Endothelial cell of umbilical vein (primary cell): Measurements from ENCODE around the gene NEURL2. TPM values are rescaled to one million over a fixed set of nuclear protein-coding genes. Genes with fewer than 3 reads are reported as not detected.

ENCODE experiments used
- BruUV-seq: library from RNA; stranded (reverse); fragments of 400-500 nt; replicated peaks from 2 replicates; lab custom pipeline; 2021; lab: Mats Ljungman, UMichigan
- CTCF ChIA-PET: fragments of 300-600, 350-600 bp; sonication (Branson Sonifier 250); formaldehyde crosslinking; loops from one replicate; lab custom pipeline; 2021; ENCODE audit warnings: antibody characterized with exemption, inconsistent platforms; lab: Charles Lee
- POLR2A ChIA-PET: fragments of 300-600, 350-600 bp; sonication (Branson Sonifier 250); formaldehyde crosslinking; loops from one replicate; lab custom pipeline; 2021; ENCODE audit warnings: antibody characterized with exemption, inconsistent platforms; lab: Charles Lee
- DNase-seq: peaks from one replicate; pipeline ENCODE4 v3.0.0-alpha.2; 2011; ENCODE audit warnings: low read depth, low spot score
- FAIRE-seq: peaks from 2 replicates; lab custom pipeline; 2011; peaks lifted over from hg19 to GRCh38; lab: Jason Lieb, UNC
- H2AFZ ChIP-seq: 2 replicates; pipeline ENCODE4 v1.6.0; 2012; ENCODE audit warnings: low read depth, low read length, control low read depth, inconsistent platforms
- H3K27ac ChIP-seq: 2 replicates; pipeline ENCODE4 v1.5.1; 2011; ENCODE audit warnings: low read depth, mild to moderate bottlenecking, control low read depth, low read length, moderate library complexity; ENCODE audit not compliant: insufficient read depth
- H3K27me3 ChIP-seq, 2 experiments: 2 replicates each; pipeline versions ENCODE4 v1.6.0 to v1.6.1; 2011; ENCODE audit warnings: low read length in 2 of 2, mixed read lengths in 1 of 2; ENCODE audit not compliant: control insufficient read depth in 2 of 2, insufficient read depth in 2 of 2
- H3K36me3 ChIP-seq, 2 experiments: 2 replicates in 1 of 2; 3 replicates in 1 of 2; pipeline ENCODE4 v1.5.1; 2011; ENCODE audit warnings: low read length in 2 of 2, mild to moderate bottlenecking in 1 of 2, moderate library complexity in 1 of 2; ENCODE audit not compliant: control insufficient read depth in 2 of 2, insufficient read depth in 2 of 2; ENCODE audit errors: extremely low read depth in 1 of 2
- H3K4me1 ChIP-seq: 3 replicates; pipeline ENCODE4 v1.5.1; 2011; ENCODE audit warnings: mild to moderate bottlenecking, low read length; ENCODE audit not compliant: control insufficient read depth, insufficient read depth; ENCODE audit errors: extremely low read depth
- H3K4me2 ChIP-seq: 2 replicates; pipeline ENCODE4 v1.6.1; 2011; ENCODE audit warnings: low read length, control low read depth, mixed read lengths; ENCODE audit not compliant: insufficient read depth
- H3K4me3 ChIP-seq, 3 experiments: fragments of 200-600 bp in 1 of 3; sonication (generic), shearing (Covaris generic) in 1 of 3; replicated peaks in 1 of 3; 2 replicates each; pipeline ENCODE4 v1.5.1; 2011 to 2016; ENCODE audit warnings: control low read depth in 3 of 3, low read length in 3 of 3, mild to moderate bottlenecking in 2 of 3, inconsistent platforms in 1 of 3, low read depth in 1 of 3, moderate library complexity in 1 of 3; ENCODE audit not compliant: insufficient read depth in 1 of 3
- H3K79me2 ChIP-seq: 2 replicates; pipeline ENCODE4 v1.6.0; 2012; ENCODE audit warnings: low read length, inconsistent platforms; ENCODE audit not compliant: control insufficient read depth, insufficient read depth
- H3K9ac ChIP-seq: replicated peaks from 2 replicates; pipeline ENCODE3; 2011; ENCODE audit warnings: low read length, control low read depth; ENCODE audit not compliant: insufficient read depth; ENCODE audit errors: extremely low read depth
- H3K9me1 ChIP-seq: replicated peaks from 3 replicates; pipeline ENCODE4 v1.6.0; 2011; ENCODE audit warnings: mild to moderate bottlenecking, low read length; ENCODE audit not compliant: control insufficient read depth, insufficient read depth; ENCODE audit errors: extremely low read depth
- H3K9me3 ChIP-seq: replicated peaks from 2 replicates; pipeline ENCODE4 v1.5.1; 2012; ENCODE audit warnings: low read length, inconsistent platforms; ENCODE audit not compliant: control insufficient read depth, insufficient read depth
- H4K20me1 ChIP-seq: replicated peaks from 2 replicates; pipeline ENCODE3; 2011; ENCODE audit warnings: mild to moderate bottlenecking, low read length; ENCODE audit not compliant: control insufficient read depth, insufficient read depth; ENCODE audit errors: extremely low read depth
- EZH2 ChIP-seq: IDR thresholded peaks from 2 replicates; pipeline ENCODE4 v1.6.1; 2012; ENCODE audit warnings: borderline replicate concordance, low read depth, mild to moderate bottlenecking, moderate library complexity, low read length, inconsistent platforms; ENCODE audit not compliant: severe bottlenecking
- FOS ChIP-seq: IDR thresholded peaks from 2 replicates; pipeline ENCODE4 v1.6.1; 2011; ENCODE audit warnings: mild to moderate bottlenecking, low read length, moderate library complexity, borderline replicate concordance; ENCODE audit not compliant: insufficient read depth
- JUN ChIP-seq: IDR thresholded peaks from 2 replicates; pipeline ENCODE4 v1.6.1; 2011; ENCODE audit warnings: borderline replicate concordance, low read depth; ENCODE audit not compliant: insufficient read length, insufficient read depth
- MYC ChIP-seq: IDR thresholded peaks from one replicate; pipeline ENCODE4 v1.6.1; 2011; ENCODE audit warnings: mild to moderate bottlenecking, low read depth, low read length
- POLR2A ChIP-seq: IDR thresholded peaks from 2 replicates; pipeline ENCODE4 v1.6.1; 2012; ENCODE audit warnings: low read depth, mild to moderate bottlenecking, control low read depth, low read length
- POLR2AphosphoS5 ChIP-seq: IDR thresholded peaks from 2 replicates; pipeline ENCODE4 v1.6.1; 2012; ENCODE audit warnings: low read depth, mild to moderate bottlenecking, control low read depth, low read length, moderate library complexity; ENCODE audit not compliant: insufficient read depth
- dilution Hi-C: fragments of 300-500 bp; cut with MboI; formaldehyde crosslinking; loops from one replicate; pipeline ENCODE4 v1.15.0; 2019; ENCODE audit warnings: low sequenced_read_pairs; ENCODE audit not compliant: extremely low pct_ligation_motif_present
- intact Hi-C: fragments of 100-400 bp; cut with micrococcal nuclease; formaldehyde crosslinking; loops from one replicate; pipeline ENCODE4 v1.10.0; 2022
- polyA plus RNA-seq, 4 experiments: library from polyadenylated mRNA; depleted of rRNA in 3 of 4; stranded (reverse) in 3 of 4; unstranded in 1 of 4; fragments of >200 nt; gene quantifications; 2 replicates each; pipeline versions ENCODE4 v1.2.1 to v1.2.3, GENCODE V29; 2011 to 2012; ENCODE audit warnings: missing spikeins in 1 of 4
- total RNA-seq: library from RNA; stranded (reverse); gene quantifications from 2 replicates; pipeline ENCODE4 v1.2.3, GENCODE V29; 2021
- TF ChIP-seq, protein P1 (sequence below), 2 donors: IDR thresholded peaks; 1 replicate in 1 of 2; 2 replicates in 1 of 2; pipeline ENCODE4 v1.5.1; 2011; ENCODE audit warnings: low read length in 2 of 2, mild to moderate bottlenecking in 2 of 2, moderate library complexity in 2 of 2, control low read depth in 1 of 2, inconsistent platforms in 1 of 2, low read depth in 1 of 2; ENCODE audit not compliant: insufficient read depth in 1 of 2; ENCODE audit errors: extremely low read depth in 1 of 2
- TF ChIP-seq, protein P2 (sequence below): IDR thresholded peaks from 2 replicates; pipeline ENCODE4 v1.6.1; 2011; ENCODE audit not compliant: insufficient read depth, insufficient read length

The NEURL2 gene
- total and polyA plus RNA-seq, 2 donors (not counting 3 experiments of a cell fraction or from before 2014, with no cell fraction given), result 2.8 to 5.4 TPM

DNA sequence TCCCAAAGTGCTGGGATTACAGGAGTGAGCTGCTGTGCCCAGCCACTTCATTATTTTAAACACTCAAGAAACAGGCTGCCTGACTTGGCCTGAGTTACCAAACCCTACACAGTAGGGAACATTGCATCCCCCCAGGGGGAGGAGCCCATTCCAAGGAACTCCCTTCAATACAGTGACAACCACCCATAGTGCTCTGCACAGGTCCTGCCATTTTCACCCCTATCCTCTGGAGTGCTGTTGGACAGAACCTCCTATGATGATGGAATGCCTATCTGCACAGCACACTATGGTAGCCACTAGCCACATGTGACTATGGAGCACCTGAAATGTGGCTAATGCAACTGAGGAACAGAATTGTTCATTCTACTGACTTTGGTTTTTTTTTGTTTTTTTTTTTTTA, 45.6 kb downstream of the NEURL2 start:
- dilution Hi-C loops (no loop called here), intact Hi-C loops (no loop called here)
- no peaks in the 10 kb centered on the region for H3K79me2 ChIP-seq
- no peak overlapping the region for H3K9ac ChIP-seq
- no peak overlapping the region for H3K4me3 ChIP-seq
- no peaks in the 10 kb centered on the region for H3K4me1 ChIP-seq
- no TSS peak for BruUV-seq
- ChIA-PET CTCF (no interaction called here), POLR2A (no interaction called here)
- TF ChIP-seq POLR2A (no peak), JUN (no peak), POLR2AphosphoS5 (no peak), EZH2 (no peak), FOS (no peak), MYC (no peak)
- TF ChIP-seq, protein P1, sequence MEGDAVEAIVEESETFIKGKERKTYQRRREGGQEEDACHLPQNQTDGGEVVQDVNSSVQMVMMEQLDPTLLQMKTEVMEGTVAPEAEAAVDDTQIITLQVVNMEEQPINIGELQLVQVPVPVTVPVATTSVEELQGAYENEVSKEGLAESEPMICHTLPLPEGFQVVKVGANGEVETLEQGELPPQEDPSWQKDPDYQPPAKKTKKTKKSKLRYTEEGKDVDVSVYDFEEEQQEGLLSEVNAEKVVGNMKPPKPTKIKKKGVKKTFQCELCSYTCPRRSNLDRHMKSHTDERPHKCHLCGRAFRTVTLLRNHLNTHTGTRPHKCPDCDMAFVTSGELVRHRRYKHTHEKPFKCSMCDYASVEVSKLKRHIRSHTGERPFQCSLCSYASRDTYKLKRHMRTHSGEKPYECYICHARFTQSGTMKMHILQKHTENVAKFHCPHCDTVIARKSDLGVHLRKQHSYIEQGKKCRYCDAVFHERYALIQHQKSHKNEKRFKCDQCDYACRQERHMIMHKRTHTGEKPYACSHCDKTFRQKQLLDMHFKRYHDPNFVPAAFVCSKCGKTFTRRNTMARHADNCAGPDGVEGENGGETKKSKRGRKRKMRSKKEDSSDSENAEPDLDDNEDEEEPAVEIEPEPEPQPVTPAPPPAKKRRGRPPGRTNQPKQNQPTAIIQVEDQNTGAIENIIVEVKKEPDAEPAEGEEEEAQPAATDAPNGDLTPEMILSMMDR (IDR thresholded peaks at IDR 0.05; ENCODE audit: extremely low read depth in 1 of 2, insufficient read depth in 1 of 2, low read depth in 1 of 2, low read length in 2 of 2), result no peak
- TF ChIP-seq, protein P2, sequence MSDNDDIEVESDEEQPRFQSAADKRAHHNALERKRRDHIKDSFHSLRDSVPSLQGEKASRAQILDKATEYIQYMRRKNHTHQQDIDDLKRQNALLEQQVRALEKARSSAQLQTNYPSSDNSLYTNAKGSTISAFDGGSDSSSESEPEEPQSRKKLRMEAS, result no peak
- no peak for DNase-seq
- peaks cover 0 to 39% of the 10 kb centered on the region in 2 experiments for H3K36me3 ChIP-seq
- no peaks in the 10 kb centered on the region for H3K27me3 ChIP-seq
- no peaks in the 10 kb centered on the region for H3K9me1 ChIP-seq
- no peak overlapping the region for H2AFZ ChIP-seq
- FAIRE-seq, result no peak
- H3K27ac ChIP-seq, result no peak overlapping the region
- no peaks in the 10 kb centered on the region for H4K20me1 ChIP-seq
- H3K9me3 ChIP-seq, result no peaks in the 10 kb centered on the region
- no peak overlapping the region for H3K4me2 ChIP-seq
